ENCODE results near the gene DUOX2.

Gene DUOX2

GRCh38 chr15:45115312-45115820 lies 1.4 kb upstream of the DUOX2 start:
- TF ChIP-seq YY1 (IDR thresholded peaks at IDR 0.05; ENCODE audit: low read depth) (no peak), TCF12 (IDR thresholded peaks at IDR 0.05; ENCODE audit: low read depth) (no peak), EP300 (IDR thresholded peaks at IDR 0.05; ENCODE audit: borderline replicate concordance) (no peak), CREB1 (IDR thresholded peaks at IDR 0.05; ENCODE audit: low read depth) (no peak), CEBPB (IDR thresholded peaks at IDR 0.05) (no peak), FOXM1 (IDR thresholded peaks at IDR 0.05; ENCODE audit: borderline replicate concordance, low read depth) (no peak)
- TF ChIP-seq, protein P1, sequence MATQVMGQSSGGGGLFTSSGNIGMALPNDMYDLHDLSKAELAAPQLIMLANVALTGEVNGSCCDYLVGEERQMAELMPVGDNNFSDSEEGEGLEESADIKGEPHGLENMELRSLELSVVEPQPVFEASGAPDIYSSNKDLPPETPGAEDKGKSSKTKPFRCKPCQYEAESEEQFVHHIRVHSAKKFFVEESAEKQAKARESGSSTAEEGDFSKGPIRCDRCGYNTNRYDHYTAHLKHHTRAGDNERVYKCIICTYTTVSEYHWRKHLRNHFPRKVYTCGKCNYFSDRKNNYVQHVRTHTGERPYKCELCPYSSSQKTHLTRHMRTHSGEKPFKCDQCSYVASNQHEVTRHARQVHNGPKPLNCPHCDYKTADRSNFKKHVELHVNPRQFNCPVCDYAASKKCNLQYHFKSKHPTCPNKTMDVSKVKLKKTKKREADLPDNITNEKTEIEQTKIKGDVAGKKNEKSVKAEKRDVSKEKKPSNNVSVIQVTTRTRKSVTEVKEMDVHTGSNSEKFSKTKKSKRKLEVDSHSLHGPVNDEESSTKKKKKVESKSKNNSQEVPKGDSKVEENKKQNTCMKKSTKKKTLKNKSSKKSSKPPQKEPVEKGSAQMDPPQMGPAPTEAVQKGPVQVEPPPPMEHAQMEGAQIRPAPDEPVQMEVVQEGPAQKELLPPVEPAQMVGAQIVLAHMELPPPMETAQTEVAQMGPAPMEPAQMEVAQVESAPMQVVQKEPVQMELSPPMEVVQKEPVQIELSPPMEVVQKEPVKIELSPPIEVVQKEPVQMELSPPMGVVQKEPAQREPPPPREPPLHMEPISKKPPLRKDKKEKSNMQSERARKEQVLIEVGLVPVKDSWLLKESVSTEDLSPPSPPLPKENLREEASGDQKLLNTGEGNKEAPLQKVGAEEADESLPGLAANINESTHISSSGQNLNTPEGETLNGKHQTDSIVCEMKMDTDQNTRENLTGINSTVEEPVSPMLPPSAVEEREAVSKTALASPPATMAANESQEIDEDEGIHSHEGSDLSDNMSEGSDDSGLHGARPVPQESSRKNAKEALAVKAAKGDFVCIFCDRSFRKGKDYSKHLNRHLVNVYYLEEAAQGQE (IDR thresholded peaks at IDR 0.05; ENCODE audit: low read depth), result no peak

DNA sequence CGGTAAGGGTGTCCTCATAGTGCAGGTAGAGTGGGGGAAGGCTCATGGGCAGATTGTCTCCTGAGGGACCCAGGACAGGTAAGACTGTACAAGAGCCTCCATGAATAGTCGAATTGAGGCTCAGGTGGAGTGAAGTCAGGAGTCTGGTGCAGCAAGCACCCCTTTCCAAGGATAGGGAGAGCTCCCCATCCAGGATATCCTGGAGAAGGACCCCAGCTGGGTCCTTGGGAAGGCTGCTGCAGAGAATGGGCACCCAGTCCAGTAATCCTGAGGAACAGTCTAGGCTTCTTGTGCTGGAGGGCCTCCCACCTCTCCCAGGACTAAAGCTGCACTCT lies 746 bp upstream of the DUOX2 start:
- TF ChIP-seq TAF1 (IDR thresholded peaks at IDR 0.05; ENCODE audit: low read depth) (no peak), RAD21 (IDR thresholded peaks at IDR 0.05; ENCODE audit: low read depth) (no peak), NFIC (IDR thresholded peaks at IDR 0.05) (no peak), FOXM1 (IDR thresholded peaks at IDR 0.05; ENCODE audit: borderline replicate concordance, low read depth) (no peak), CREB1 (IDR thresholded peaks at IDR 0.05; ENCODE audit: low read depth) (no peak), EP300 (IDR thresholded peaks at IDR 0.05; ENCODE audit: borderline replicate concordance) (no peak), TEAD4 (IDR thresholded peaks at IDR 0.05) (no peak), EGR1 (IDR thresholded peaks at IDR 0.05) (no peak), ZBTB7A (IDR thresholded peaks at IDR 0.05; ENCODE audit: low read depth) (no peak)
- TF ChIP-seq, protein P1 (IDR thresholded peaks at IDR 0.05; ENCODE audit: low read depth), result no peak
- TF ChIP-seq, protein P2, sequence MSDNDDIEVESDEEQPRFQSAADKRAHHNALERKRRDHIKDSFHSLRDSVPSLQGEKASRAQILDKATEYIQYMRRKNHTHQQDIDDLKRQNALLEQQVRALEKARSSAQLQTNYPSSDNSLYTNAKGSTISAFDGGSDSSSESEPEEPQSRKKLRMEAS (IDR thresholded peaks at IDR 0.05), result no peak

- TF ChIP-seq, protein P2 (IDR thresholded peaks at IDR 0.05), result no peak
- TF ChIP-seq TEAD4 (IDR thresholded peaks at IDR 0.05) (no peak), TAF1 (IDR thresholded peaks at IDR 0.05; ENCODE audit: low read depth) (no peak), CEBPB (IDR thresholded peaks at IDR 0.05) (no peak), CREB1 (IDR thresholded peaks at IDR 0.05; ENCODE audit: low read depth) (no peak), YY1 (IDR thresholded peaks at IDR 0.05; ENCODE audit: low read depth) (no peak), ZBTB7A (IDR thresholded peaks at IDR 0.05; ENCODE audit: low read depth) (no peak), RAD21 (IDR thresholded peaks at IDR 0.05; ENCODE audit: low read depth) (no peak), EGR1 (IDR thresholded peaks at IDR 0.05) (no peak), FOXM1 (IDR thresholded peaks at IDR 0.05; ENCODE audit: borderline replicate concordance, low read depth) (no peak), TCF12 (IDR thresholded peaks at IDR 0.05; ENCODE audit: low read depth) (no peak), EP300 (IDR thresholded peaks at IDR 0.05; ENCODE audit: borderline replicate concordance) (no peak), NFIC (IDR thresholded peaks at IDR 0.05) (no peak), USF1 (IDR thresholded peaks at IDR 0.05) (no peak)
- TF ChIP-seq, protein P1 (IDR thresholded peaks at IDR 0.05; ENCODE audit: low read depth), result no peak
Observed at GRCh38 chr15:45113380-45113990, 487 bp downstream of the DUOX2 start.

DNA sequence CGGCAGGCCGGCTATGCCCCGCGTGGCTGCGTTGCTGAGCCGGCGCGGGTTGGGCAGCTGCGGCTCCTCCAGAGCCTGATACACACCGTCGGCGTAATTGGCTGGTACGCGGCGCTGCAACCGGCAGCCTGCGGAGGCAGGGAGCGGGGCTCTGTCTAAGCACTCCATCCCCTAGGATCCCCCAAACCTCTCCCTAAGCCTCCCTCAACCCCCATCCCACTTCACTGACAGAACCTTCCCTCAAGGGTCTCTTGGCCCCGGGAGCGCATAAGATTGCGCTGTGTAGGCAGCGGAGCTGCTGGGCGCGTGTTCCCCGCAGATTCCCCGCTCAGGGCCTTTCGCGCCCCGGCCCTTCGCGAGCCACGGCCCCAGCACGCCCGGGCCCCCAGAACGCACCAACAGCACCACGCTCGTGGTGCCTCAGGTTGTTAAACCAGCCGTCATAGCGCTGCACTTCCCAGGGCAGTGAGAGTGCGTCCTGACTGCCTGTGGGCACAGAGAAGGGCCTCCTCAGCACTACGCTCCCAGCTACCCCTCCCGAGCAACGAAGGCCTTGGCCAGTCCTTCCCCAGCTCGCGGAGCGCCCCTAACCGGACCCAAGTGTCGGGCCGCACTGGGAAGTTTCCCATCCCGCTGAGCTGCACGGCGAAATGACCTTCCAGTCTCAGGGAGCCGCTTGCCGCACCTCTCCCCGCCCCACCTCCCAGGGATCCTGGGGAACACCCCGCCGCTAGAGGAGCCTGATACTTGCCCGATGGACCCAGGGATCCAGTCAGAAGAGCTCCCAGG lies 1.2 kb downstream of the DUOX2 start:
- TF ChIP-seq TEAD4 (IDR thresholded peaks at IDR 0.05) (no peak), RAD21 (IDR thresholded peaks at IDR 0.05; ENCODE audit: low read depth) (no peak), ZBTB7A (IDR thresholded peaks at IDR 0.05; ENCODE audit: low read depth) (no peak), NFIC (IDR thresholded peaks at IDR 0.05) (no peak), CEBPB (IDR thresholded peaks at IDR 0.05) (no peak), FOXM1 (IDR thresholded peaks at IDR 0.05; ENCODE audit: borderline replicate concordance, low read depth) (no peak), TAF1 (IDR thresholded peaks at IDR 0.05; ENCODE audit: low read depth) (no peak), USF1 (IDR thresholded peaks at IDR 0.05) (no peak), EP300 (IDR thresholded peaks at IDR 0.05; ENCODE audit: borderline replicate concordance) (no peak), YY1 (IDR thresholded peaks at IDR 0.05; ENCODE audit: low read depth) (no peak), TCF12 (IDR thresholded peaks at IDR 0.05; ENCODE audit: low read depth) (no peak), EGR1 (IDR thresholded peaks at IDR 0.05) (no peak)
- TF ChIP-seq, protein P1 (IDR thresholded peaks at IDR 0.05; ENCODE audit: low read depth), result no peak
- TF ChIP-seq, protein P2 (IDR thresholded peaks at IDR 0.05), result no peak
